Parathyroid adenoma (tissue), 2 donors: ENCODE measurements around the gene SLC44A5.
"Not testable (repeated sequence)": the region's sequence is repeated elsewhere in the genome, so short reads cannot be mapped to it uniquely, and the experiment has no call there.

Source experiments
- H2AFZ ChIP-seq: fragments of 300-600 bp; sonication (generic); one replicate; pipeline ENCODE4 v1.7.0; 2017; ENCODE audit warnings: antibody characterized with exemption, mild to moderate bottlenecking
- H3K27ac ChIP-seq: fragments of 300-600 bp; sonication (generic); one replicate; pipeline ENCODE4 v1.7.0; 2017
- H3K27me3 ChIP-seq: fragments of 300-600 bp; sonication (generic); one replicate; pipeline ENCODE4 v1.7.0; 2017; ENCODE audit warnings: low read length; ENCODE audit not compliant: control insufficient read depth, insufficient read depth
- H3K36me3 ChIP-seq: fragments of 300-600 bp; sonication (generic); one replicate; pipeline ENCODE4 v1.7.0; 2017; ENCODE audit warnings: low read length; ENCODE audit not compliant: control insufficient read depth, insufficient read depth
- H3K4me1 ChIP-seq: fragments of 300-600 bp; sonication (generic); one replicate; pipeline ENCODE4 v1.7.0; 2017; ENCODE audit warnings: control low read depth
- H3K4me2 ChIP-seq: fragments of 300-600 bp; sonication (generic); one replicate; pipeline ENCODE4 v1.7.0; 2017; ENCODE audit warnings: low read length
- H3K4me3 ChIP-seq: fragments of 300-600 bp; sonication (generic); one replicate; pipeline ENCODE4 v1.7.0; 2017; ENCODE audit warnings: low read depth, low read length
- H3K79me2 ChIP-seq: fragments of 300-600 bp; sonication (generic); one replicate; pipeline ENCODE4 v1.7.0; 2017; ENCODE audit warnings: control low read depth
- H3K9ac ChIP-seq: fragments of 300-600 bp; sonication (generic); one replicate; pipeline ENCODE4 v1.7.0; 2017; ENCODE audit warnings: mild to moderate bottlenecking
- H3K9me3 ChIP-seq: fragments of 300-600 bp; sonication (generic); one replicate; pipeline ENCODE4 v1.7.0; 2017; ENCODE audit warnings: low read length; ENCODE audit not compliant: control insufficient read depth
- TF ChIP-seq, protein P1 (sequence below): fragments of 300-600 bp; sonication (generic); IDR thresholded peaks from one replicate; pipeline ENCODE4 v1.7.0; 2017; ENCODE audit warnings: antibody characterized with exemption, mild to moderate bottlenecking
- donor health status: primary hyperparathyroidism.

Gene SLC44A5

DNA sequence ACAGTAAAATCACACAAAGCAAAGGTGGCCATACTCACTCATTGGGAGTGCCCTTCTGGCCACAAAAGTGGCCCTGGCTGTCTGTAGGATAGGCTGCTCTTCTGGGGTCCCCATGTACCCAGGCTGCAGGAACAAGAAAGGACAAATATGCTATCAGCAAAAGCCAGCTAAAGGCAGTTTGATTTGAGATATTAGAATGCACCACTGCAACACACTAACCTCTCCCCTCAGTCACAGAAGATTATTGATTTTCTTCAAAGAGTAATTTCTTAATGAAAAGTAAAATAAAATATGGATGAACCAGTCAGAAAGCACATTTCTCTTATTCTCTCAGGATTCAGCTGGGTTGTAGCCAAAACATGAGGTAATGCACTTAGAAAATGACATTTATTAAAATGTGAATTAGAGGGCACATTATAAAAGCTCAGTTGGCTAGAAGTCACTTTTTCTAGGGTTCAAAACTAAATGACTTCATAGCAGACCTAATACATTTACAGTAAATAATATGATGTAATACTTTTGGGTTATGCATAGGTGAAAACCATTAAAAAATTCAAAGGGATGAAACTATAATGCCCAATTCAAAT, 335.9 kb downstream of the SLC44A5 start:
- no peaks in the 10 kb centered on the region for H3K36me3 ChIP-seq
- H3K27ac ChIP-seq, result no peak overlapping the region
- no peak overlapping the region for H3K9ac ChIP-seq
- no peak overlapping the region for H3K4me3 ChIP-seq
- H3K27me3 ChIP-seq, result no peaks in the 10 kb centered on the region
- H3K9me3 ChIP-seq, result no peaks in the 10 kb centered on the region
- H3K4me2 ChIP-seq, result no peak overlapping the region
- H2AFZ ChIP-seq, result no peak overlapping the region
- no peaks in the 10 kb centered on the region for H3K79me2 ChIP-seq
- no peaks in the 10 kb centered on the region for H3K4me1 ChIP-seq
- TF ChIP-seq, protein P1, sequence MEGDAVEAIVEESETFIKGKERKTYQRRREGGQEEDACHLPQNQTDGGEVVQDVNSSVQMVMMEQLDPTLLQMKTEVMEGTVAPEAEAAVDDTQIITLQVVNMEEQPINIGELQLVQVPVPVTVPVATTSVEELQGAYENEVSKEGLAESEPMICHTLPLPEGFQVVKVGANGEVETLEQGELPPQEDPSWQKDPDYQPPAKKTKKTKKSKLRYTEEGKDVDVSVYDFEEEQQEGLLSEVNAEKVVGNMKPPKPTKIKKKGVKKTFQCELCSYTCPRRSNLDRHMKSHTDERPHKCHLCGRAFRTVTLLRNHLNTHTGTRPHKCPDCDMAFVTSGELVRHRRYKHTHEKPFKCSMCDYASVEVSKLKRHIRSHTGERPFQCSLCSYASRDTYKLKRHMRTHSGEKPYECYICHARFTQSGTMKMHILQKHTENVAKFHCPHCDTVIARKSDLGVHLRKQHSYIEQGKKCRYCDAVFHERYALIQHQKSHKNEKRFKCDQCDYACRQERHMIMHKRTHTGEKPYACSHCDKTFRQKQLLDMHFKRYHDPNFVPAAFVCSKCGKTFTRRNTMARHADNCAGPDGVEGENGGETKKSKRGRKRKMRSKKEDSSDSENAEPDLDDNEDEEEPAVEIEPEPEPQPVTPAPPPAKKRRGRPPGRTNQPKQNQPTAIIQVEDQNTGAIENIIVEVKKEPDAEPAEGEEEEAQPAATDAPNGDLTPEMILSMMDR, result no peak

DNA sequence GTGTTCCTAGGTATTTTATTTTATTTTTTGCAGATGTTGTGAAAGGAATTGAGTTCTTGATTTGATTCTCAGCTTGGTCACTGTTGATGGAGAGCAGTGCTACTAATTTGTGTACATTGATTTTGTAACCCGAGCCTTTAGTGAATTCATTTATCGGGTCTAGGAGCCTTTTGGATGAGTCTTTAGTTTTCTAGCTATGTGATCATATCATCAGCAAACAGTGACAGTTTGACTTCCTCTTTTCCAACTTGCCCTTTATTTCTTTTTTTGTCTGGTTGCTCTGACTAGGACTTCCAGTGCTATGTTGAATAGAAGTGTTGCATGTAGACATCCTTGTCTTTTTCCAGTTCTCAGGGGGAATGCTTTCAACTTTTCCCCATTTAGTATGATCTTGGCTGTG, 337.8 kb downstream of the SLC44A5 start:
- no peak overlapping the region for H3K27ac ChIP-seq
- no peaks in the 10 kb centered on the region for H3K79me2 ChIP-seq
- H3K36me3 ChIP-seq, result no peaks in the 10 kb centered on the region
- no peak overlapping the region for H2AFZ ChIP-seq
- H3K4me3 ChIP-seq, result no peak overlapping the region
- H3K9me3 ChIP-seq, result no peaks in the 10 kb centered on the region
- no peak overlapping the region for H3K4me2 ChIP-seq
- no peak overlapping the region for H3K9ac ChIP-seq
- no peaks in the 10 kb centered on the region for H3K27me3 ChIP-seq
- TF ChIP-seq, protein P1, result no peak
- no peaks in the 10 kb centered on the region for H3K4me1 ChIP-seq

DNA sequence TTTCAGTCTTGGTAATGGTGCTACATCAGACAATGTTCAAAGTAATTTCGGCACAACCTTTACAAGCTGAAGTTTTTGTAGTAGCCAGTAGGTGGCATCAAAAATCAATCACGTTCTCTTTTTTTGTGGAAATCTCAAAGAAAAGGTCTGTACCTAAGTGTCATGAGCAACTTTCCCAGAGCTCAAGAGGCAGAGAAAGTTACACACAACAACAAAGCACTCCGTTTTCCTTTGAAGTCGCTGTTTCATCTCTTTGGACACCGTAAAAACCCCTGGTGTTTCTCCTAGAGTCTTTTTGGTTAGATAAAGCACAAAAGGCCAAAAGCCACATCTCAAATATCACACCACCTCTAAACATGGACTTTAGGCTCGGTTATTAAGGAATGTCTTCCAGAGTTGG, 345.1 kb downstream of the SLC44A5 start:
- Histone ChIP-seq H3K27me3 (no peaks in the 10 kb centered on the region), H2AFZ (no peak overlapping the region), H3K9ac (no peak overlapping the region), H3K9me3 (no peaks in the 10 kb centered on the region), H3K36me3 (no peaks in the 10 kb centered on the region), H3K27ac (no peak overlapping the region), H3K4me2 (no peak overlapping the region), H3K4me1 (no peaks in the 10 kb centered on the region), H3K79me2 (no peaks in the 10 kb centered on the region), H3K4me3 (no peak overlapping the region)
- TF ChIP-seq, protein P1, result peak; percentile 51

DNA sequence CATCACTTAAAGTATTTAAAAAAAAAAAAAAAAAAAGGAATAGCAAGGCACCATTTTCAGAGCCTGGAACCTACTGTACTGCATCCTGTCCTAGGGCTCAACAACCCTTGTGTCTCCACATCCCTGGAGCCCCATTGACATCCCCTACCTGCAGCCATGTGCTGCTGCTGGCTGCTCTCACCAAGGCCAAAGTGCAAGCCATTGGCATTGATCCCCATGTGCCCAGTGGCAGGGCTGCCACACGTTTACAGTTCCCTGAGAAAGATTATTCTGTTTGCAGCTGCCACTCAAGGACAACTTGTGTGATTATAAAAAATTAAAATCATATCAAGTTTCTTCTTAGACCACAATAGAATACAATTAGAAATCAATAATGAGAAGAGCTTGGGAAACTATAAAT, 346.8 kb downstream of the SLC44A5 start:
- Histone ChIP-seq H3K4me2 (no peak overlapping the region), H2AFZ (no peak overlapping the region), H3K27ac (no peak overlapping the region), H3K27me3 (no peaks in the 10 kb centered on the region), H3K79me2 (no peaks in the 10 kb centered on the region), H3K9me3 (no peaks in the 10 kb centered on the region), H3K4me1 (no peaks in the 10 kb centered on the region), H3K4me3 (no peak overlapping the region), H3K9ac (no peak overlapping the region), H3K36me3 (no peaks in the 10 kb centered on the region)
- TF ChIP-seq, protein P1, result no peak

DNA sequence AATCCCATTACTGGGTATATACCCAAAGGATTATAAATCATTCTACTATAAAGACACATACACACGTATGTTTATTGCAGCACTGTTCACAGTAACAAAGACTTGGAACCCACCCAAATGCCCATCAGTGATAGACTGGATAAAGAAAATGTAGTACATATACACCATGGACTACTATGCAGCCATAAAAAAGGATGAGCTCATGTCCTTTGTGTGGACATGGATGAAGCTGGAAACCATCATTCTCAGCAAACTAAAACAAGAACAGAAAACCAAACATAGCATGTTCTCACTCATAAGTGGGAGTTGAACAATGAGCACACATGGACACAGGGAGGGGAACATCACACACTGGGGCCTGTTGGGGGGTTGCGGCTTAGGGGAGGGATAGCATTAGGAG, 347.3 kb downstream of the SLC44A5 start:
- not testable (repeated sequence) for H3K9ac ChIP-seq, H3K79me2 ChIP-seq, H3K27me3 ChIP-seq, H3K27ac ChIP-seq, H3K4me1 ChIP-seq, H3K4me2 ChIP-seq, H3K4me3 ChIP-seq, H3K36me3 ChIP-seq, H2AFZ ChIP-seq, H3K9me3 ChIP-seq

DNA sequence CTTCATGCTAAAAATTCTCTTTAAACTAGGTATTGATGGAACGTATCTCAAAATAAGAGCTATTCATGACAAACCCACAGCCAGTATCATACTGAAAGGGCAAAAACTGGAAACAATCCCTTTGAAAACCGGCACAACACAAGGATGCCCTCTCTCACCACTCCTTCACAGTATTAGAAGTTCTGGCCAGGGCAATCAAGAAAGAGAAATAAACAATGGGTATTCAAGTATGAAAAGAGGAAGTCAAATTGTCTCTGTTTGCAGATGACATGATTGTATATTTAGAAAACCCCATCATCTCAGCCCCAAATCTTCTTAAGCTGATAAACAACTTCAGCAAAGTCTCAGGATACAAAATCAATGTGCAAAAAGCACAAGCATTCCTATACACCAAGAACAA, 349.0 kb downstream of the SLC44A5 start:
- not testable (repeated sequence) for H3K27me3 ChIP-seq, H3K4me3 ChIP-seq, H3K36me3 ChIP-seq, H3K79me2 ChIP-seq, H3K4me1 ChIP-seq, H3K9ac ChIP-seq, H3K4me2 ChIP-seq, H3K9me3 ChIP-seq, H3K27ac ChIP-seq, H2AFZ ChIP-seq
